ENCODE measurements around the gene MYLK2.

The MYLK2 gene

DNA sequence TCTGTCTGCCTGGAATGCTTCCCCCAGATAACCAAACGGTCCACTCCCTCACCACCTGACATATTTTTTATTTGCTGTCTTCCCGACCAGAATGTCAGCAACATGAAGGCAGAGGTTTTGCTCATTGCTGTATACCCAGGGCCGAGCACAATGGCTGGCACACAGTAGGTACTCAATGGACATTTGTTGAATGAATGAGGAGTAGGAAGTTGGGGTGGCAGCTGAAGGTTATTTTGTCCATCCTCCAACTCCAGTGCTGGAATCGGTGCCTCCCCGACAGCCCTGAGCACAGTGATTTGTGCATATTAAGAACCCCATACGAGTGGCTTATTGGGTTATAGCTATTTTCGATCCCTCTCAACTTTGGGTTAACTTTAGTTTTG, 40.8 kb downstream of the MYLK2 start:
- intact Hi-C loops (cut with DNase I; ENCODE audit: low total_unique reads): loop anchor here (10.0 kb wide), 1 partner anchor 235 kb away; no protein-coding TSS in a partner anchor
- Histone ChIP-seq H3K4me3 (no peak overlapping the region), H3K36me3 (peaks cover 0 to 4% (median 0%) of the 10 kb centered on the region in 3 donors), H3K4me1 (peaks cover 5 to 22% (median 16%) of the 10 kb centered on the region in 4 donors), H3K27ac (no peak overlapping the region), H3K9me3 (no peaks in the 10 kb centered on the region), H3K27me3 (peaks cover 0 to 59% of the 10 kb centered on the region in 2 donors)
- TF ChIP-seq, protein P1, sequence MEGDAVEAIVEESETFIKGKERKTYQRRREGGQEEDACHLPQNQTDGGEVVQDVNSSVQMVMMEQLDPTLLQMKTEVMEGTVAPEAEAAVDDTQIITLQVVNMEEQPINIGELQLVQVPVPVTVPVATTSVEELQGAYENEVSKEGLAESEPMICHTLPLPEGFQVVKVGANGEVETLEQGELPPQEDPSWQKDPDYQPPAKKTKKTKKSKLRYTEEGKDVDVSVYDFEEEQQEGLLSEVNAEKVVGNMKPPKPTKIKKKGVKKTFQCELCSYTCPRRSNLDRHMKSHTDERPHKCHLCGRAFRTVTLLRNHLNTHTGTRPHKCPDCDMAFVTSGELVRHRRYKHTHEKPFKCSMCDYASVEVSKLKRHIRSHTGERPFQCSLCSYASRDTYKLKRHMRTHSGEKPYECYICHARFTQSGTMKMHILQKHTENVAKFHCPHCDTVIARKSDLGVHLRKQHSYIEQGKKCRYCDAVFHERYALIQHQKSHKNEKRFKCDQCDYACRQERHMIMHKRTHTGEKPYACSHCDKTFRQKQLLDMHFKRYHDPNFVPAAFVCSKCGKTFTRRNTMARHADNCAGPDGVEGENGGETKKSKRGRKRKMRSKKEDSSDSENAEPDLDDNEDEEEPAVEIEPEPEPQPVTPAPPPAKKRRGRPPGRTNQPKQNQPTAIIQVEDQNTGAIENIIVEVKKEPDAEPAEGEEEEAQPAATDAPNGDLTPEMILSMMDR (IDR thresholded peaks at IDR 0.05): no peak
- DNase-seq: no peak

DNA sequence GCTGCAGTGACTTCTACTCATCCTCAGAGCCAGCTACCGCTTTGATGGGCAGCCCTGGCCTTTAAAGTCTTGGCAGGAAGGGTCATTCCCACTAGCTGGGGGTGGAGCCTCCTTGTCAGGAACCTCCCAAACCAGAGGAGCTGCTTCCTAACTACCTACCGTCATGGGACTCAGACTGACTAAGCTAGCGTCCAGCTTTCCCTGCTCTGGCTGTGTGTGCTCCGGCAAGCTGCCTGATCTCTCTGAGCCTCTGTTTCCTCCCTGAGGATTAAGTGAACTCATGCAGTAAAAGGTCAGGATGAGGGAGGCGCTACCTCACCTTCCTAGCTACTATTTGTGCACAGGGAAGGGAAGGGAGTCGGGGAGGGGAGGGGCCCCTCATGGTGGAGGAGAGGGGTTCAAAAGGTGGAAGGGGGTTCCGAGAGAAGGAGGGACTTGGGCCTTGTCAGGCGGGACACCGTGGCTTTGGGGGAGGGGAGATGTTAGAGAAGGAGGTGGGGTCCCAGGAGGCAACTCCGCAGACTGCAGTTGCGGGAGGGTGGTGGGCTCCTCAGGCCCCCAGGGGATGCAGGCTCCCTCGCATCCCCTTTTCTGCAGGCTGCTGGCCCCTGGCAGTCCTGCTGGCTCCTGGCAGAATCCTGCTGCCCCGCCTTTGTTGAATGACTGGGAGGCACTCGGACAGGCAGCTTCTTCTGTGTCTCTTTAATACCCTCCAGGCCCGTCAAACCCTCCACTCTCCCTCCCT, 41.4 kb downstream of the MYLK2 start:
- Histone ChIP-seq H3K27me3 (peaks cover 0 to 54% of the 10 kb centered on the region in 2 donors), H3K4me3 (peak overlapping the region; percentile 42 to 50), H3K36me3 (peaks cover 0 to 5% (median 0%) of the 10 kb centered on the region in 3 donors), H3K27ac (no peak overlapping the region), H3K9me3 (no peaks in the 10 kb centered on the region), H3K4me1 (peaks cover 5 to 22% (median 16%) of the 10 kb centered on the region in 4 donors)
- DNase-seq: no peak
- TF ChIP-seq, protein P1 (IDR thresholded peaks at IDR 0.05): no peak
- intact Hi-C loops (cut with DNase I; ENCODE audit: low total_unique reads): no loop called here

DNA sequence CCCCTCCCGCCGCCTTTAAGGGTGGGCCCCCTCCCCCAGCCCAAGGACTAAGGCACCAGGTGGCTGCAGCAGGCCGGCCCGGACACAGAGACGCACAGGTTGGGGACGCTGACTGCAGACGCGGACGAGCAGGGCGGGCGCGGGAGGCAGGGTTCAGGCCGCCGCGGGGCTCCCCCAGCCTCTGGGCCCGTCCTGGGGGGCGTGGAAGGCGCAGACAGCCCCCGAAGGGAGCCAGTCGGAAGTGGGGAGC, 41.9 kb downstream of the MYLK2 start:
- intact Hi-C loops (cut with DNase I; ENCODE audit: low total_unique reads): no loop called here
- Histone ChIP-seq H3K27me3 (peaks cover 0 to 50% of the 10 kb centered on the region in 2 donors), H3K27ac (no peak overlapping the region), H3K4me3 (peak overlapping the region; percentile 42 to 50), H3K9me3 (no peaks in the 10 kb centered on the region), H3K36me3 (peaks cover 0 to 5% (median 0%) of the 10 kb centered on the region in 3 donors), H3K4me1 (peaks cover 5 to 22% (median 16%) of the 10 kb centered on the region in 4 donors)
- no peak for DNase-seq
- TF ChIP-seq, protein P1 (IDR thresholded peaks at IDR 0.05): no peak

DNA sequence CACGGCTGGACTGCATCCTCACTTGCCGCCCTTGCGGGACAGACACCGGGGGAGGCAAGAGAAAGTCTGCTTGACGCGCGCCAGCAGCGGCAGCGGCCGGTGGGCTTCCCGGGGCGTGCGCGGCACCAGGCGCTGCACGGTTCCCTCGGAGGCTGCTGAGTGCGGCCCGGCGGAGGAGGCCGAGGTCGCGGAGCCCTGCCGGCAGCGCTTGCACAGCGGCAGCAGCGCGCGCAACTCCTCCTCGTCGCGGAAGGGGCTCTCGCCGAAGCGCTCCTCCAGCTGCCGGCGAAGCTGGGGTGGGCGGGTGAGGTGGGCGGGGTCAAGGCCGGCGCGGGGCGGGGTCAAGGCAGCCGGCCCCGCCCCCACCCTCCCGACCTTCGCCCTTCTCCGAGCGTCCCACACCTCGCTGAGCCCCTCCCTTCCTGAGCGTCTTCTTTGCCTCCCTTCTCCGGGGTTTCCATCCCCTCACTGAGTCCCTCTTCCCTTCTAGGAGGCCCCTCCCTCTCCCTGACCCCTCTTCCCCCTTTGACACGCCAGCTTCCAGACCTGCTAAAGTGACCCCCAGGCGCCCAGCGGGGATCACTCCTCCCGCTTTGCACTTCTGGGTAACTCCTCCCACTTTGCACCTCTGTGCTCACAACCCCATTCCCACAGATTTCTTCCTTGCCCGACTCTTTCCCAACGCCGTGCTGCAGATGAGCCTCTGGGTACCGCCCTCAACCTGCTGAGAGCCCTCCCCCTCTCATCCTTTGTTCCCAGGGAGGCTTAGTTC, 42.4 kb downstream of the MYLK2 start:
- peaks cover 0 to 45% of the 10 kb centered on the region in 2 donors for H3K27me3 ChIP-seq
- no peak overlapping the region for H3K27ac ChIP-seq
- H3K4me3 ChIP-seq: peak overlapping the region; percentile 42 to 50
- H3K36me3 ChIP-seq: peaks cover 0 to 5% (median 0%) of the 10 kb centered on the region in 3 donors
- H3K9me3 ChIP-seq: no peaks in the 10 kb centered on the region
- TF ChIP-seq, protein P1 (IDR thresholded peaks at IDR 0.05): no peak
- DNase-seq: no peak
- peaks cover 5 to 22% (median 16%) of the 10 kb centered on the region in 4 donors for H3K4me1 ChIP-seq
- intact Hi-C loops (cut with DNase I; ENCODE audit: low total_unique reads): no loop called here

DNA sequence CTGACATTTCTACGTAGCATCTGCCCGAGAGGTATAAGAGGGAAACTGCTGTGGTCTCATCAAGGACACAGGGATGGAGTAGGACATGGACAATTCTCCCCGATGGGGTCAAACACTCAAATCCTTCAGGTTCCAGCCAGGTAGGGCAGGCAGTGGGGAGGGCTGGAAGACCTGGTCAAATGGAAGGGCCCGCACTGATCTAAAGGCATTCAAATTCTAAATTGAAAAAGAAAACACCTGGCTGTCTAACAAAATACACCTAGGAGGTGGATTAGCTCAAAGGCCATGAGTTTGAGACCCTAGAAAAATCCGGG, 43.0 kb downstream of the MYLK2 start:
- peaks cover 5 to 22% (median 16%) of the 10 kb centered on the region in 4 donors for H3K4me1 ChIP-seq
- TF ChIP-seq, protein P1 (IDR thresholded peaks at IDR 0.05): no peak
- peaks cover 0 to 5% (median 0%) of the 10 kb centered on the region in 3 donors for H3K36me3 ChIP-seq
- peaks cover 0 to 40% of the 10 kb centered on the region in 2 donors for H3K27me3 ChIP-seq
- H3K27ac ChIP-seq: no peak overlapping the region
- H3K9me3 ChIP-seq: no peaks in the 10 kb centered on the region
- H3K4me3 ChIP-seq: no peak overlapping the region
- DNase-seq: no peak
- intact Hi-C loops (cut with DNase I; ENCODE audit: low total_unique reads): no loop called here
